ENCODE measurements around the gene SHISA8. TPM values are rescaled to one million over a fixed set of nuclear protein-coding genes. Genes with fewer than 3 reads are reported as not detected.

Gene SHISA8
- total and polyA plus RNA-seq, 8 donors = 0.15 TPM; not detected in 7

GRCh38 chr22:41907436-41908401, 7.2 kb downstream of the SHISA8 start:
- Histone ChIP-seq H3K4me1 (peaks cover 18 to 46% (median 32%) of the 10 kb centered on the region in 4 donors), H3K4me3 (no peak overlapping the region), H3K27me3 (peaks cover 0 to 41% (median 34%) of the 10 kb centered on the region in 3 donors), H3K27ac (no peak overlapping the region), H3K36me3 (peaks cover 31 to 53% (median 51%) of the 10 kb centered on the region in 4 donors), H3K9me3 (no peaks in the 10 kb centered on the region)
- no peak for DNase-seq
- WGBS, 5 donors = 78 to 93% (median 88%) methylated on average over 8 to 10 of the region's 10 CpGs
- TF ChIP-seq, protein P1, sequence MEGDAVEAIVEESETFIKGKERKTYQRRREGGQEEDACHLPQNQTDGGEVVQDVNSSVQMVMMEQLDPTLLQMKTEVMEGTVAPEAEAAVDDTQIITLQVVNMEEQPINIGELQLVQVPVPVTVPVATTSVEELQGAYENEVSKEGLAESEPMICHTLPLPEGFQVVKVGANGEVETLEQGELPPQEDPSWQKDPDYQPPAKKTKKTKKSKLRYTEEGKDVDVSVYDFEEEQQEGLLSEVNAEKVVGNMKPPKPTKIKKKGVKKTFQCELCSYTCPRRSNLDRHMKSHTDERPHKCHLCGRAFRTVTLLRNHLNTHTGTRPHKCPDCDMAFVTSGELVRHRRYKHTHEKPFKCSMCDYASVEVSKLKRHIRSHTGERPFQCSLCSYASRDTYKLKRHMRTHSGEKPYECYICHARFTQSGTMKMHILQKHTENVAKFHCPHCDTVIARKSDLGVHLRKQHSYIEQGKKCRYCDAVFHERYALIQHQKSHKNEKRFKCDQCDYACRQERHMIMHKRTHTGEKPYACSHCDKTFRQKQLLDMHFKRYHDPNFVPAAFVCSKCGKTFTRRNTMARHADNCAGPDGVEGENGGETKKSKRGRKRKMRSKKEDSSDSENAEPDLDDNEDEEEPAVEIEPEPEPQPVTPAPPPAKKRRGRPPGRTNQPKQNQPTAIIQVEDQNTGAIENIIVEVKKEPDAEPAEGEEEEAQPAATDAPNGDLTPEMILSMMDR (IDR thresholded peaks at IDR 0.05) = no peak
- TF ChIP-seq EP300 (IDR thresholded peaks at IDR 0.05) (no peak), POLR2A (IDR thresholded peaks at IDR 0.05) (no peak), POLR2AphosphoS5 (IDR thresholded peaks at IDR 0.05) (no peak)
- intact Hi-C loops (cut with DNase I; ENCODE audit: low total_unique reads) = no loop called here

- no peak for DNase-seq
Observed at GRCh38 chr22:41906822-41907221, 8.1 kb downstream of the SHISA8 start.

GRCh38 chr22:41905411-41906202, 9.3 kb downstream of the SHISA8 start:
- no peaks in the 10 kb centered on the region for H3K9me3 ChIP-seq
- H3K4me3 ChIP-seq = no peak overlapping the region
- intact Hi-C loops (cut with DNase I; ENCODE audit: low total_unique reads) = no loop called here
- no peak overlapping the region for H3K27ac ChIP-seq
- peaks cover 31 to 74% (median 72%) of the 10 kb centered on the region in 4 donors for H3K36me3 ChIP-seq
- DNase-seq = no peak
- peaks cover 0 to 20% (median 13%) of the 10 kb centered on the region in 3 donors for H3K27me3 ChIP-seq
- 91 to 94% (median 92%) methylated on average over 23 of the region's 23 CpGs for whole genome bisulfite sequencing, 5 donors
- no peak for TF ChIP-seq POLR2A (IDR thresholded peaks at IDR 0.05)
- TF ChIP-seq, protein P1 (IDR thresholded peaks at IDR 0.05) = no peak
- no peak for TF ChIP-seq EP300 (IDR thresholded peaks at IDR 0.05)
- no peak for TF ChIP-seq POLR2AphosphoS5 (IDR thresholded peaks at IDR 0.05)
- peaks cover 12 to 51% (median 35%) of the 10 kb centered on the region in 4 donors for H3K4me1 ChIP-seq

More at GRCh38 chr22:41906822-41907221, 8.1 kb downstream of the SHISA8 start:
- Histone ChIP-seq H3K27me3 (peaks cover 0 to 32% (median 25%) of the 10 kb centered on the region in 3 donors), H3K36me3 (peaks cover 31 to 62% (median 59%) of the 10 kb centered on the region in 4 donors), H3K27ac (no peak overlapping the region), H3K4me1 (peaks cover 18 to 55% (median 41%) of the 10 kb centered on the region in 4 donors), H3K4me3 (no peak overlapping the region), H3K9me3 (no peaks in the 10 kb centered on the region)
- intact Hi-C loops (cut with DNase I; ENCODE audit: low total_unique reads) = no loop called here
- TF ChIP-seq POLR2AphosphoS5 (IDR thresholded peaks at IDR 0.05) (no peak), POLR2A (IDR thresholded peaks at IDR 0.05) (no peak), EP300 (IDR thresholded peaks at IDR 0.05) (no peak)
- TF ChIP-seq, protein P1 (IDR thresholded peaks at IDR 0.05) = no peak
- 89 to 97% (median 91%) methylated on average over 5 of the region's 5 CpGs for WGBS, 5 donors

Data from stomach (tissue), 9 donors.